OCI-LY7 (cell line): ENCODE measurements around the gene DEDD2. TPM values are rescaled to one million over a fixed set of nuclear protein-coding genes. Genes with fewer than 3 reads are reported as not detected.

Experiments used
- BruUV-seq: library from RNA; stranded (reverse); fragments of 400-500 nt; replicated peaks from 2 replicates; lab custom pipeline; 2021; lab: Mats Ljungman, UMichigan
- CTCF ChIA-PET: fragments of 300-600 bp; sonication (Branson Sonifier 250); formaldehyde crosslinking; loops from one replicate; lab custom pipeline; 2022; ENCODE audit warnings: antibody characterized with exemption; ENCODE audit not compliant: unreplicated experiment; lab: Charles Lee
- POLR2A ChIA-PET: fragments of 300-600 bp; sonication (Branson Sonifier 250); formaldehyde crosslinking; loops from one replicate; lab custom pipeline; 2022; ENCODE audit warnings: antibody characterized with exemption; lab: Charles Lee
- DNase-seq: peaks from one replicate; pipeline ENCODE4 v3.0.0-alpha.2; 2015; ENCODE audit warnings: low spot score
- H2AFZ ChIP-seq: fragments of 200-600 bp; sonication (generic), shearing (Covaris generic); 2 replicates; pipeline ENCODE4 v1.6.1; 2014; ENCODE audit warnings: mild to moderate bottlenecking, antibody characterized with exemption, low read length, moderate library complexity
- H3K27ac ChIP-seq: fragments of 200-600 bp; sonication (generic); 2 replicates; pipeline ENCODE4 v1.5.1; 2014; ENCODE audit warnings: mixed run types, low read depth, mild to moderate bottlenecking, moderate library complexity, low read length, inconsistent platforms; ENCODE audit not compliant: poor library complexity, severe bottlenecking
- H3K36me3 ChIP-seq: fragments of 200-600 bp; sonication (generic); 2 replicates; pipeline ENCODE4 v1.6.1; 2014; ENCODE audit warnings: mild to moderate bottlenecking, antibody characterized with exemption, low read length, moderate library complexity, mixed read lengths; ENCODE audit not compliant: insufficient read depth
- H3K4me1 ChIP-seq: fragments of 200-600 bp; sonication (generic); 2 replicates; pipeline ENCODE4 v1.5.1; 2014; ENCODE audit warnings: mild to moderate bottlenecking, low read length; ENCODE audit not compliant: insufficient read depth, poor library complexity, severe bottlenecking
- H3K4me2 ChIP-seq: fragments of 200-600 bp; sonication (generic); 2 replicates; pipeline ENCODE4 v1.6.1; 2014; ENCODE audit warnings: mild to moderate bottlenecking, low read length
- H3K4me3 ChIP-seq: fragments of 200-600 bp; sonication (generic); 2 replicates; pipeline ENCODE4 v1.5.1; 2014; ENCODE audit warnings: mild to moderate bottlenecking, low read depth, low read length; ENCODE audit not compliant: poor library complexity, severe bottlenecking
- H3K79me2 ChIP-seq: fragments of 200-600 bp; sonication (generic); 2 replicates; pipeline ENCODE4 v1.6.1; 2016; ENCODE audit warnings: low read depth, mild to moderate bottlenecking, low read length, moderate library complexity, mixed read lengths; ENCODE audit not compliant: insufficient read depth
- H3K9me2 ChIP-seq: fragments of 200-600 bp; sonication (generic); 2 replicates; pipeline ENCODE4 v1.6.1; 2016; ENCODE audit warnings: mild to moderate bottlenecking, low read length, mixed read lengths; ENCODE audit not compliant: insufficient read depth
- H3K9me3 ChIP-seq: fragments of 200-600 bp; sonication (generic); 2 replicates; pipeline ENCODE4 v1.6.1; 2014; ENCODE audit warnings: mild to moderate bottlenecking, mixed run types, low read length, mixed read lengths
- H4K20me1 ChIP-seq: fragments of 200-600 bp; sonication (generic); 2 replicates; pipeline ENCODE4 v1.6.1; 2014; ENCODE audit warnings: mild to moderate bottlenecking, antibody characterized with exemption, low read length, moderate library complexity, mixed read lengths; ENCODE audit not compliant: insufficient read depth
- EZH2phosphoT487 ChIP-seq: fragments of 200-600 bp; sonication (generic); IDR thresholded peaks from 2 replicates; pipeline ENCODE4 v1.6.1; 2018; ENCODE audit warnings: low read depth, borderline replicate concordance, mild to moderate bottlenecking, mixed run types, antibody characterized with exemption, low read length, moderate library complexity, mixed read lengths
- intact Hi-C: fragments of 100-400 bp; cut with micrococcal nuclease; formaldehyde crosslinking; loops from one replicate; pipeline ENCODE4 v1.10.0; 2022; ENCODE audit not compliant: unreplicated experiment
- total RNA-seq, 2 experiments: library from RNA; depleted of rRNA in 1 of 2; stranded (reverse); fragments of >200 nt in 1 of 2; shearing (Covaris generic) in 1 of 2; gene quantifications; 2 replicates each; pipeline ENCODE4 v1.2.3, GENCODE V29; 2014 to 2022

DEDD2 gene
- total RNA-seq, 2 experiments from 2014 or later = 15.5 to 41.9 TPM

DNA sequence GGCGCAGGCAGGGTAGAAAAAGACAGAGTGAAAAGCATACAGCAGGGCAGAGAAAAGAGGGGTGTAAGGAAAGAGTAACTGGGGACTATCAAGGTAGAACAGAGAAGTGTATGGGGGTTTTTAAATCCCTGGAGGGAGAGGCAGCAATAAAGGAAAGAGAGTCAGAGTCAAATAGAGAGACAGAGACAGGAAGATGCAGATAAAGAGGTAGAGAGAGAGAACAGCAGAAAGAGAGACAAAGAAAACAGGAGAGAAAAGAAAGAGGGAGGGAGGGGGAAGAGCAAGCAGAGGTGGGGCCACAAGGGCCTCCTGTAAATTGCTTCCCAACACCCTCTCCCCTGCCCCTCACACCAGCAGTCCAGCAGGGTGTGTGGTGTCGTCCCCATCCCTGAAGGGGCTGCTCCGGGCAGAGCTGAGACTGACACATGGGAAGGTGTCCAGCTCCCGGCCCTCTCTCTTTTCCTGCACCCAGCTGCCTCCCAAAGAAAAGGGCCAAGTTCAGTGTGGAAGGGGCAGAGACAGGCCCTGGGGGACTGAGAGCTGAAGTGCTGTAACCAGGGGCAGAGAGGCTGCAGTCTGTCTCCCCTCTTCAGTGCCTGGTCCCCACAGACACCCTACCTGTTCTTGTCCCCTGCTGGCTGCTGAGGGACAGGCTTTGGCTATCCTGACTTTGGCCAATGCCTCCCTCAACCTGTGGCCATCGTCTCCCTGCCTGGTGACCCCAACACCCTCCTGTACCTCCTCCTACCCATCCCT is 67.9 kb downstream of the DEDD2 start:
- no peaks in the 10 kb centered on the region for H3K9me2 ChIP-seq
- H3K4me2 ChIP-seq = no peak overlapping the region
- no TSS peak for BruUV-seq
- H3K36me3 ChIP-seq = no peaks in the 10 kb centered on the region
- H3K4me1 ChIP-seq = peaks cover 6% of the 10 kb centered on the region
- ChIA-PET POLR2A (no interaction called here), CTCF (no interaction called here)
- H2AFZ ChIP-seq = no peak overlapping the region
- DNase-seq = no peak
- no peaks in the 10 kb centered on the region for H3K79me2 ChIP-seq
- TF ChIP-seq EZH2phosphoT487 = no peak
- H3K4me3 ChIP-seq = no peak overlapping the region
- intact Hi-C loops = no loop called here
- H3K9me3 ChIP-seq = no peaks in the 10 kb centered on the region
- H3K27ac ChIP-seq = no peak overlapping the region
- no peaks in the 10 kb centered on the region for H4K20me1 ChIP-seq

Other genes starting within 250 kb of the DEDD2 start
- gene ATP1A3, start 223.4 kb downstream of the DEDD2 start, total RNA-seq (2014; rRNA removed; shearing (Covaris generic)) = 3.1 and 9.3 TPM in 2 replicates
- 33.0 and 33.3 TPM in 2 replicates for gene ATP1A3, start 223.4 kb downstream of the DEDD2 start, total RNA-seq (2022)
- gene GRIK5, start 147.5 kb downstream of the DEDD2 start, total RNA-seq (2014; rRNA removed; shearing (Covaris generic)) = 0.73 and 0.77 TPM in 2 replicates
- gene GRIK5, start 147.5 kb downstream of the DEDD2 start, total RNA-seq (2022) = 1.1 and 1.3 TPM in 2 replicates
- 18.5 and 29.3 TPM in 2 replicates for gene ZNF574, start 141.5 kb downstream of the DEDD2 start, total RNA-seq (2014; rRNA removed; shearing (Covaris generic))
- 14.5 and 16.6 TPM in 2 replicates for gene ZNF574, start 141.5 kb downstream of the DEDD2 start, total RNA-seq (2022)
- gene POU2F2, start 85.2 kb downstream of the DEDD2 start, total RNA-seq (2014; rRNA removed; shearing (Covaris generic)) = 28.6 and 33.5 TPM in 2 replicates
- gene POU2F2, start 85.2 kb downstream of the DEDD2 start, total RNA-seq (2022) = 59.5 and 66.5 TPM in 2 replicates
- gene ZNF526, start 2.6 kb upstream of the DEDD2 start, total RNA-seq (2014; rRNA removed; shearing (Covaris generic)) = 8.4 and 9.0 TPM in 2 replicates
- gene ZNF526, start 2.6 kb upstream of the DEDD2 start, total RNA-seq (2022) = 12.7 and 14.8 TPM in 2 replicates
- gene GSK3A, start 24.9 kb upstream of the DEDD2 start, total RNA-seq (2014; rRNA removed; shearing (Covaris generic)) = 20.9 and 23.6 TPM in 2 replicates
- 29.2 and 33.7 TPM in 2 replicates for gene GSK3A, start 24.9 kb upstream of the DEDD2 start, total RNA-seq (2022)
- gene ERF, start 37.5 kb upstream of the DEDD2 start, total RNA-seq (2014; rRNA removed; shearing (Covaris generic)) = 22.1 and 26.7 TPM in 2 replicates
- 33.5 and 36.6 TPM in 2 replicates for gene ERF, start 37.5 kb upstream of the DEDD2 start, total RNA-seq (2022)
- gene CIC, start 51.6 kb upstream of the DEDD2 start, total RNA-seq (2014; rRNA removed; shearing (Covaris generic)) = 20.7 and 26.8 TPM in 2 replicates
- 48.2 and 59.3 TPM in 2 replicates for gene CIC, start 51.6 kb upstream of the DEDD2 start, total RNA-seq (2022)
- 1.4 TPM in 1 of 2 replicates, not detected in the other for gene PRR19, start 84.5 kb upstream of the DEDD2 start, total RNA-seq (2014; rRNA removed; shearing (Covaris generic))
- 0.40 and 0.70 TPM in 2 replicates for gene PRR19, start 84.5 kb upstream of the DEDD2 start, total RNA-seq (2022)
- 54.9 and 62.1 TPM in 2 replicates for gene PAFAH1B3, start 84.9 kb upstream of the DEDD2 start, total RNA-seq (2014; rRNA removed; shearing (Covaris generic))
- gene PAFAH1B3, start 84.9 kb upstream of the DEDD2 start, total RNA-seq (2022) = 35.9 and 42.3 TPM in 2 replicates
- gene TMEM145, start 95.6 kb upstream of the DEDD2 start, total RNA-seq (2014; rRNA removed; shearing (Covaris generic)) = not detected in 2 replicates
- gene TMEM145, start 95.6 kb upstream of the DEDD2 start, total RNA-seq (2022) = 1.8 TPM in 2 replicates
- gene MEGF8, start 108.0 kb upstream of the DEDD2 start, total RNA-seq (2014; rRNA removed; shearing (Covaris generic)) = 6.0 and 10.5 TPM in 2 replicates
- 14.7 and 17.2 TPM in 2 replicates for gene MEGF8, start 108.0 kb upstream of the DEDD2 start, total RNA-seq (2022)
- gene CNFN, start 172.6 kb upstream of the DEDD2 start, total RNA-seq (2014; rRNA removed; shearing (Covaris generic)) = not detected in 2 replicates
- gene CNFN, start 172.6 kb upstream of the DEDD2 start, total RNA-seq (2022) = 0.81 and 0.95 TPM in 2 replicates
- 11.5 and 21.2 TPM in 2 replicates for gene LIPE, start 209.7 kb upstream of the DEDD2 start, total RNA-seq (2014; rRNA removed; shearing (Covaris generic))
- 35.6 and 39.3 TPM in 2 replicates for gene LIPE, start 209.7 kb upstream of the DEDD2 start, total RNA-seq (2022)
- gene CXCL17, start 225.3 kb upstream of the DEDD2 start, total RNA-seq (2014; rRNA removed; shearing (Covaris generic)) = not detected in 2 replicates
- gene CXCL17, start 225.3 kb upstream of the DEDD2 start, total RNA-seq (2022) = not detected in 2 replicates